ENCODE results near the gene NUDT8.

NUDT8 gene

GRCh38 chr11:67581469-67581868, 48.3 kb downstream of the NUDT8 start:
- H3K27ac ChIP-seq (ENCODE audit: low read depth, low read length): peak overlapping the region; percentile 51; the same call in 1 of the 2 replicates
- H3K4me3 ChIP-seq (ENCODE audit: low read length): no peak overlapping the region
- H3K36me3 ChIP-seq (ENCODE audit: insufficient read depth, low read length): peaks cover 21% of the 10 kb centered on the region
- H3K4me1 ChIP-seq (ENCODE audit: insufficient read depth, low read length): peaks cover 28% of the 10 kb centered on the region
- WGBS: 64% methylated on average over 11 of the region's 11 CpGs
- H3K9ac ChIP-seq (ENCODE audit: low read depth, low read length): no peak overlapping the region
- H3K27me3 ChIP-seq (ENCODE audit: insufficient read depth, low read length): peaks cover 5% of the 10 kb centered on the region; the same call in 1 of the 2 replicates
- peaks cover 2% of the 10 kb centered on the region; the same call in 1 of the 2 replicates for H3K9me3 ChIP-seq (ENCODE audit: insufficient read depth, low read depth, low read length)

- Histone ChIP-seq H3K27ac (ENCODE audit: low read depth, low read length) (no peak overlapping the region), H3K36me3 (ENCODE audit: insufficient read depth, low read length) (no peaks in the 10 kb centered on the region), H3K27me3 (ENCODE audit: insufficient read depth, low read length) (peaks cover 8% of the 10 kb centered on the region; the same call in 1 of the 2 replicates), H3K9me3 (ENCODE audit: insufficient read depth, low read depth, low read length) (no peaks in the 10 kb centered on the region), H3K4me3 (ENCODE audit: low read length) (no peak overlapping the region), H3K4me1 (ENCODE audit: insufficient read depth, low read length) (peaks cover 21% of the 10 kb centered on the region), H3K9ac (ENCODE audit: low read depth, low read length) (no peak overlapping the region)
- whole genome bisulfite sequencing: 92% methylated on average over 6 of the region's 6 CpGs
Observed at GRCh38 chr11:67577951-67578350, 51.8 kb downstream of the NUDT8 start.

Data from HUES64 (cell line).